Endothelial cell of umbilical vein (primary cell): Measurements from ENCODE around the gene TCF7. TPM values are rescaled to one million over a fixed set of nuclear protein-coding genes. Genes with fewer than 3 reads are reported as not detected.

Source experiments
- BruUV-seq: library from RNA; stranded (reverse); fragments of 400-500 nt; replicated peaks from 2 replicates; lab custom pipeline; 2021; lab: Mats Ljungman, UMichigan
- CTCF ChIA-PET: fragments of 300-600, 350-600 bp; sonication (Branson Sonifier 250); formaldehyde crosslinking; loops from one replicate; lab custom pipeline; 2021; ENCODE audit warnings: antibody characterized with exemption, inconsistent platforms; lab: Charles Lee
- POLR2A ChIA-PET: fragments of 300-600, 350-600 bp; sonication (Branson Sonifier 250); formaldehyde crosslinking; loops from one replicate; lab custom pipeline; 2021; ENCODE audit warnings: antibody characterized with exemption, inconsistent platforms; lab: Charles Lee
- DNase-seq: peaks from one replicate; pipeline ENCODE4 v3.0.0-alpha.2; 2011; ENCODE audit warnings: low read depth, low spot score
- FAIRE-seq: peaks from 2 replicates; lab custom pipeline; 2011; peaks lifted over from hg19 to GRCh38; lab: Jason Lieb, UNC
- H2AFZ ChIP-seq: 2 replicates; pipeline ENCODE4 v1.6.0; 2012; ENCODE audit warnings: low read depth, low read length, control low read depth, inconsistent platforms
- H3K27ac ChIP-seq: 2 replicates; pipeline ENCODE4 v1.5.1; 2011; ENCODE audit warnings: low read depth, mild to moderate bottlenecking, control low read depth, low read length, moderate library complexity; ENCODE audit not compliant: insufficient read depth
- H3K27me3 ChIP-seq, 2 experiments: 2 replicates each; pipeline versions ENCODE4 v1.6.0 to v1.6.1; 2011; ENCODE audit warnings: low read length in 2 of 2, mixed read lengths in 1 of 2; ENCODE audit not compliant: control insufficient read depth in 2 of 2, insufficient read depth in 2 of 2
- H3K36me3 ChIP-seq, 2 experiments: 2 replicates in 1 of 2; 3 replicates in 1 of 2; pipeline ENCODE4 v1.5.1; 2011; ENCODE audit warnings: low read length in 2 of 2, mild to moderate bottlenecking in 1 of 2, moderate library complexity in 1 of 2; ENCODE audit not compliant: control insufficient read depth in 2 of 2, insufficient read depth in 2 of 2; ENCODE audit errors: extremely low read depth in 1 of 2
- H3K4me1 ChIP-seq: 3 replicates; pipeline ENCODE4 v1.5.1; 2011; ENCODE audit warnings: mild to moderate bottlenecking, low read length; ENCODE audit not compliant: control insufficient read depth, insufficient read depth; ENCODE audit errors: extremely low read depth
- H3K4me2 ChIP-seq: 2 replicates; pipeline ENCODE4 v1.6.1; 2011; ENCODE audit warnings: low read length, control low read depth, mixed read lengths; ENCODE audit not compliant: insufficient read depth
- H3K4me3 ChIP-seq, 3 experiments: fragments of 200-600 bp in 1 of 3; sonication (generic), shearing (Covaris generic) in 1 of 3; replicated peaks in 1 of 3; 2 replicates each; pipeline ENCODE4 v1.5.1; 2011 to 2016; ENCODE audit warnings: control low read depth in 3 of 3, low read length in 3 of 3, mild to moderate bottlenecking in 2 of 3, inconsistent platforms in 1 of 3, low read depth in 1 of 3, moderate library complexity in 1 of 3; ENCODE audit not compliant: insufficient read depth in 1 of 3
- H3K79me2 ChIP-seq: 2 replicates; pipeline ENCODE4 v1.6.0; 2012; ENCODE audit warnings: low read length, inconsistent platforms; ENCODE audit not compliant: control insufficient read depth, insufficient read depth
- H3K9ac ChIP-seq: replicated peaks from 2 replicates; pipeline ENCODE3; 2011; ENCODE audit warnings: low read length, control low read depth; ENCODE audit not compliant: insufficient read depth; ENCODE audit errors: extremely low read depth
- H3K9me1 ChIP-seq: replicated peaks from 3 replicates; pipeline ENCODE4 v1.6.0; 2011; ENCODE audit warnings: mild to moderate bottlenecking, low read length; ENCODE audit not compliant: control insufficient read depth, insufficient read depth; ENCODE audit errors: extremely low read depth
- H3K9me3 ChIP-seq: replicated peaks from 2 replicates; pipeline ENCODE4 v1.5.1; 2012; ENCODE audit warnings: low read length, inconsistent platforms; ENCODE audit not compliant: control insufficient read depth, insufficient read depth
- H4K20me1 ChIP-seq: replicated peaks from 2 replicates; pipeline ENCODE3; 2011; ENCODE audit warnings: mild to moderate bottlenecking, low read length; ENCODE audit not compliant: control insufficient read depth, insufficient read depth; ENCODE audit errors: extremely low read depth
- CTCF ChIP-seq, 2 donors: IDR thresholded peaks; 1 replicate in 1 of 2; 2 replicates in 1 of 2; pipeline ENCODE4 v1.5.1; 2011; ENCODE audit warnings: low read length in 2 of 2, mild to moderate bottlenecking in 2 of 2, moderate library complexity in 2 of 2, control low read depth in 1 of 2, inconsistent platforms in 1 of 2, low read depth in 1 of 2; ENCODE audit not compliant: insufficient read depth in 1 of 2; ENCODE audit errors: extremely low read depth in 1 of 2
- EZH2 ChIP-seq: IDR thresholded peaks from 2 replicates; pipeline ENCODE4 v1.6.1; 2012; ENCODE audit warnings: borderline replicate concordance, low read depth, mild to moderate bottlenecking, moderate library complexity, low read length, inconsistent platforms; ENCODE audit not compliant: severe bottlenecking
- FOS ChIP-seq: IDR thresholded peaks from 2 replicates; pipeline ENCODE4 v1.6.1; 2011; ENCODE audit warnings: mild to moderate bottlenecking, low read length, moderate library complexity, borderline replicate concordance; ENCODE audit not compliant: insufficient read depth
- GATA2 ChIP-seq: IDR thresholded peaks from 2 replicates; pipeline ENCODE4 v1.7.0; 2011; ENCODE audit warnings: low read depth, mild to moderate bottlenecking, moderate library complexity, mixed read lengths, low read length; ENCODE audit not compliant: insufficient read length, insufficient read depth
- JUN ChIP-seq: IDR thresholded peaks from 2 replicates; pipeline ENCODE4 v1.6.1; 2011; ENCODE audit warnings: borderline replicate concordance, low read depth; ENCODE audit not compliant: insufficient read length, insufficient read depth
- MAX ChIP-seq: IDR thresholded peaks from 2 replicates; pipeline ENCODE4 v1.6.1; 2011; ENCODE audit not compliant: insufficient read depth, insufficient read length
- MYC ChIP-seq: IDR thresholded peaks from one replicate; pipeline ENCODE4 v1.6.1; 2011; ENCODE audit warnings: mild to moderate bottlenecking, low read depth, low read length
- POLR2A ChIP-seq: IDR thresholded peaks from 2 replicates; pipeline ENCODE4 v1.6.1; 2012; ENCODE audit warnings: low read depth, mild to moderate bottlenecking, control low read depth, low read length
- POLR2AphosphoS5 ChIP-seq: IDR thresholded peaks from 2 replicates; pipeline ENCODE4 v1.6.1; 2012; ENCODE audit warnings: low read depth, mild to moderate bottlenecking, control low read depth, low read length, moderate library complexity; ENCODE audit not compliant: insufficient read depth
- dilution Hi-C: fragments of 300-500 bp; cut with MboI; formaldehyde crosslinking; loops from one replicate; pipeline ENCODE4 v1.15.0; 2019; ENCODE audit warnings: low sequenced_read_pairs; ENCODE audit not compliant: extremely low pct_ligation_motif_present
- intact Hi-C: fragments of 100-400 bp; cut with micrococcal nuclease; formaldehyde crosslinking; loops from one replicate; pipeline ENCODE4 v1.10.0; 2022
- polyA plus RNA-seq, 4 experiments: library from polyadenylated mRNA; depleted of rRNA in 3 of 4; stranded (reverse) in 3 of 4; unstranded in 1 of 4; fragments of >200 nt; gene quantifications; 2 replicates each; pipeline versions ENCODE4 v1.2.1 to v1.2.3, GENCODE V29; 2011 to 2012; ENCODE audit warnings: missing spikeins in 1 of 4
- total RNA-seq: library from RNA; stranded (reverse); gene quantifications from 2 replicates; pipeline ENCODE4 v1.2.3, GENCODE V29; 2021

Gene TCF7
- total and polyA plus RNA-seq, 2 donors (not counting 3 experiments of a cell fraction or from before 2014, with no cell fraction given) = 1.8 to 2.5 TPM

- Histone ChIP-seq H3K4me2 (no peak overlapping the region), H3K4me1 (peaks cover 9% of the 10 kb centered on the region), H3K9me1 (no peaks in the 10 kb centered on the region), H3K27ac (no peak overlapping the region), H2AFZ (no peak overlapping the region), H3K9ac (no peak overlapping the region), H4K20me1 (no peaks in the 10 kb centered on the region), H3K27me3 (peaks cover 16% of the 10 kb centered on the region in 2 experiments), H3K36me3 (no peaks in the 10 kb centered on the region), H3K4me3 (no peak overlapping the region), H3K9me3 (no peaks in the 10 kb centered on the region), H3K79me2 (no peaks in the 10 kb centered on the region)
- DNase-seq (no peak), FAIRE-seq (no peak)
- BruUV-seq = no TSS peak
- dilution Hi-C loops (no loop called here), intact Hi-C loops (no loop called here)
- TF ChIP-seq MYC (no peak), FOS (no peak), EZH2 (no peak), CTCF (IDR thresholded peaks at IDR 0.05; ENCODE audit: extremely low read depth in 1 of 2, insufficient read depth in 1 of 2, low read depth in 1 of 2, low read length in 2 of 2) (no peak), MAX (no peak), POLR2AphosphoS5 (no peak), POLR2A (no peak), GATA2 (no peak), JUN (no peak)
- ChIA-PET CTCF (interaction anchor here (1.6 to 8.0 kb wide), 3 partner anchors 12 to 76 kb away, joined by 4 to 47 read pairs (median 43); no protein-coding TSS in a partner anchor), POLR2A (no interaction called here)
Measured at GRCh38 chr5:134115806-134116175, 1.3 kb downstream of the TCF7 start.
